ENCODE data around the gene CCL11. TPM values are rescaled to one million over a fixed set of nuclear protein-coding genes. Genes with fewer than 3 reads are reported as not detected.
"Not testable (repeated sequence)": the region's sequence is repeated elsewhere in the genome, so short reads cannot be mapped to it uniquely, and the experiment has no call there.

CCL11 gene
- total RNA-seq, 2 donors from 2014 or later: not detected

- Mint-ChIP-seq H3K27me3 (peaks cover 28% of the 10 kb centered on the region), H3K4me3 (no peak overlapping the region), H3K4me1 (no peaks in the 10 kb centered on the region), H3K27ac (no peak overlapping the region), H3K9me3 (no peaks in the 10 kb centered on the region), H3K36me3 (ENCODE audit: low read depth) (no peaks in the 10 kb centered on the region)
- no peak for ATAC-seq (replicated peaks)
Observed at GRCh38 chr17:34308371-34308770, 22.8 kb downstream of the CCL11 start.

GRCh38 chr17:34311291-34311690 is 25.7 kb downstream of the CCL11 start:
- H3K27ac Mint-ChIP-seq: no peak overlapping the region
- peaks cover 31% of the 10 kb centered on the region for H3K27me3 Mint-ChIP-seq
- H3K36me3 Mint-ChIP-seq (ENCODE audit: low read depth): no peaks in the 10 kb centered on the region
- no peaks in the 10 kb centered on the region for H3K9me3 Mint-ChIP-seq
- no peak overlapping the region for H3K4me3 Mint-ChIP-seq
- no peaks in the 10 kb centered on the region for H3K4me1 Mint-ChIP-seq
- no peak for ATAC-seq (replicated peaks)

GRCh38 chr17:34312080-34312479 is 26.5 kb downstream of the CCL11 start:
- ATAC-seq (replicated peaks): no peak
- Mint-ChIP-seq H3K4me1 (no peaks in the 10 kb centered on the region), H3K4me3 (no peak overlapping the region), H3K36me3 (ENCODE audit: low read depth) (no peaks in the 10 kb centered on the region), H3K27me3 (peaks cover 34% of the 10 kb centered on the region), H3K27ac (no peak overlapping the region), H3K9me3 (no peaks in the 10 kb centered on the region)

- Mint-ChIP-seq H3K9me3 (no peaks in the 10 kb centered on the region), H3K4me3 (no peak overlapping the region), H3K4me1 (no peaks in the 10 kb centered on the region), H3K36me3 (ENCODE audit: low read depth) (no peaks in the 10 kb centered on the region), H3K27me3 (peaks cover 33% of the 10 kb centered on the region), H3K27ac (no peak overlapping the region)
- ATAC-seq (replicated peaks): no peak
Observed at GRCh38 chr17:34313164-34313563, 27.6 kb downstream of the CCL11 start.

- H3K4me1 Mint-ChIP-seq: no peaks in the 10 kb centered on the region
- no peak overlapping the region for H3K4me3 Mint-ChIP-seq
- peaks cover 32% of the 10 kb centered on the region for H3K27me3 Mint-ChIP-seq
- H3K27ac Mint-ChIP-seq: no peak overlapping the region
- H3K9me3 Mint-ChIP-seq: no peaks in the 10 kb centered on the region
- ATAC-seq (replicated peaks): no peak
- H3K36me3 Mint-ChIP-seq (ENCODE audit: low read depth): no peaks in the 10 kb centered on the region
Observed at GRCh38 chr17:34314279-34314678, 28.7 kb downstream of the CCL11 start.

- no peak for ATAC-seq (replicated peaks)
- no peaks in the 10 kb centered on the region for H3K4me1 Mint-ChIP-seq
- H3K4me3 Mint-ChIP-seq: no peak overlapping the region
- H3K36me3 Mint-ChIP-seq (ENCODE audit: low read depth): no peaks in the 10 kb centered on the region
- no peaks in the 10 kb centered on the region for H3K9me3 Mint-ChIP-seq
- peaks cover 30% of the 10 kb centered on the region for H3K27me3 Mint-ChIP-seq
- no peak overlapping the region for H3K27ac Mint-ChIP-seq
Observed at GRCh38 chr17:34318474-34318873, 32.9 kb downstream of the CCL11 start.

GRCh38 chr17:34319039-34319483 is 33.5 kb downstream of the CCL11 start, which contains the start of gene CCL8:
TSS of gene CCL8 (plus strand) at chr17:34319435. CDS start at chr17:34319502, 67 bp downstream.
- Mint-ChIP-seq H3K9me3 (no peaks in the 10 kb centered on the region), H3K36me3 (ENCODE audit: low read depth) (no peaks in the 10 kb centered on the region), H3K27ac (no peak within 1 kb of the TSS), H3K27me3 (peaks cover 26% of the 10 kb centered on the region), H3K4me1 (no peaks in the 10 kb centered on the region), H3K4me3 (no peak within 1 kb of the TSS)
- no peak for ATAC-seq (replicated peaks)

- Mint-ChIP-seq H3K4me1 (no peaks in the 10 kb centered on the region), H3K27me3 (peaks cover 29% of the 10 kb centered on the region), H3K36me3 (ENCODE audit: low read depth) (no peaks in the 10 kb centered on the region), H3K27ac (no peak overlapping the region), H3K4me3 (no peak overlapping the region), H3K9me3 (peaks cover 6% of the 10 kb centered on the region)
- ATAC-seq (replicated peaks): no peak
Observed at GRCh38 chr17:34321964-34322363, 36.4 kb downstream of the CCL11 start.

GRCh38 chr17:34327580-34327979 is 42.0 kb downstream of the CCL11 start:
- H3K4me1 Mint-ChIP-seq; H3K36me3 Mint-ChIP-seq (ENCODE audit: low read depth); ATAC-seq (replicated peaks); H3K4me3 Mint-ChIP-seq; H3K9me3 Mint-ChIP-seq; H3K27ac Mint-ChIP-seq: not testable (repeated sequence)
- peaks cover 32% of the 10 kb centered on the region for H3K27me3 Mint-ChIP-seq

GRCh38 chr17:34337701-34338100 is 52.2 kb downstream of the CCL11 start:
- Mint-ChIP-seq H3K36me3 (ENCODE audit: low read depth) (no peaks in the 10 kb centered on the region), H3K4me1 (no peaks in the 10 kb centered on the region), H3K9me3 (peaks cover 8% of the 10 kb centered on the region), H3K27me3 (peaks cover 42% of the 10 kb centered on the region), H3K4me3 (no peak overlapping the region), H3K27ac (no peak overlapping the region)
- no peak for ATAC-seq (replicated peaks)

Other genes starting within 250 kb of the CCL11 start
- not detected for gene CCL2, start 30.5 kb upstream of the CCL11 start, total RNA-seq
- not detected for gene CCL7, start 15.5 kb upstream of the CCL11 start, total RNA-seq
- not detected for gene CCL8, start 33.7 kb downstream of the CCL11 start, total RNA-seq
- gene CCL13, start 70.7 kb downstream of the CCL11 start, total RNA-seq: not detected
- gene CCL1, start 77.5 kb downstream of the CCL11 start, total RNA-seq: under 1 TPM in 1 of 2 donors, not detected in 1; 0.45 TPM